ENCODE measurements around the gene RNF225.

RNF225 gene

DNA sequence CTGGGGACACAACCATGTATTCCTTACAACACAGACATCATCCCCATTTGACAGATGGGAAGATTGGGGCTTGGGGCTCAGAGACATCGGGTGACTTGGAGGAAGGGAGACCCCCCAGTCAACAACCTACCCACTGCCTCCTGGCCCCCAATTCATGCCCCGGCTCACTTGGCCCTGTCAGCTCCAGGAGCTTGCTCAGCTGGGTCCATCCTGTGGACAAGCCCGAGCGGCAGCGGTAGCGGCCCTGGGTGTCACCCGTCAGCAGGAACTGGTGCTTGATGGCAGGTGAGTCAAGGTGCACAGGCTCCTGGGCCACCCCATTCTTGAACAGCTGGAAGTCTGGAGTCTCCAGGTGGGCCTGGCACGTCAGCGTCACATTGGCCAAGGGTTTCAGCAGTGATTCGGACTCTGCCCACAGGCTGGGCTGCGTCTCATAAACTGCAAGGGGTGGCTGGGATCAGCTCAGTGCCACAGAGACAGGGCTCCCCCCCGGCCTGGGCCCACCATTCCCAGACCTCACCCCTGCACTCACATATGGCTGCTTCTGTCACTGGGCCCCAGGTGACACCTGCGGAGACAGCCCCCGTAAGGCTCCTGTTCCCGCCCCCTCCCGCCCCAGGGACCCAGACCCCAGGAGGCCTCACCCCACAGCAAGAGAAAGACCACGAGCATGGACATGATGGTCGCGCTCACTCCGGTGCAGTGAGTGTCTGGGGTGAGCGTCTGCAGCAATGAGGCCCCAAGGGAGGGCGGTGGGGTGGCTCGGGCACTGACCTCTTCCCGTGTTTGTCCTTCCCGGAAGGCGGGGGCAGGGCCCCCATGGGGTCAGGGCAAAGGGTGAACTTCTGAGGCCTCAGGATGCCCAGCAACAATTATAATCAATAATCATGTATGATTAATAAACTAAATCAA lies 42.4 kb upstream of the RNF225 start, which contains the start of gene A1BG:
TSS of gene A1BG (minus strand) at position 733 of the 912 bp plus-strand sequence. CDS start at position 678, 55 bp downstream.
- no peak for TF ChIP-seq TAF1 (IDR thresholded peaks at IDR 0.05; ENCODE audit: low read depth, low read length)
- TF ChIP-seq POLR2A (IDR thresholded peaks at IDR 0.05; ENCODE audit: low read depth, low read length): no peak
- TF ChIP-seq SPI1 (IDR thresholded peaks at IDR 0.05; ENCODE audit: low read depth, low read length): no peak
- TF ChIP-seq PAX5 (IDR thresholded peaks at IDR 0.05; ENCODE audit: insufficient read depth, low read length, severe bottlenecking): no peak
- TF ChIP-seq POU2F2 (IDR thresholded peaks at IDR 0.05; ENCODE audit: low read depth, low read length): no peak
- no peak for TF ChIP-seq POLR2AphosphoS5 (IDR thresholded peaks at IDR 0.05; ENCODE audit: low read depth, low read length)
- no peak for FAIRE-seq

DNA sequence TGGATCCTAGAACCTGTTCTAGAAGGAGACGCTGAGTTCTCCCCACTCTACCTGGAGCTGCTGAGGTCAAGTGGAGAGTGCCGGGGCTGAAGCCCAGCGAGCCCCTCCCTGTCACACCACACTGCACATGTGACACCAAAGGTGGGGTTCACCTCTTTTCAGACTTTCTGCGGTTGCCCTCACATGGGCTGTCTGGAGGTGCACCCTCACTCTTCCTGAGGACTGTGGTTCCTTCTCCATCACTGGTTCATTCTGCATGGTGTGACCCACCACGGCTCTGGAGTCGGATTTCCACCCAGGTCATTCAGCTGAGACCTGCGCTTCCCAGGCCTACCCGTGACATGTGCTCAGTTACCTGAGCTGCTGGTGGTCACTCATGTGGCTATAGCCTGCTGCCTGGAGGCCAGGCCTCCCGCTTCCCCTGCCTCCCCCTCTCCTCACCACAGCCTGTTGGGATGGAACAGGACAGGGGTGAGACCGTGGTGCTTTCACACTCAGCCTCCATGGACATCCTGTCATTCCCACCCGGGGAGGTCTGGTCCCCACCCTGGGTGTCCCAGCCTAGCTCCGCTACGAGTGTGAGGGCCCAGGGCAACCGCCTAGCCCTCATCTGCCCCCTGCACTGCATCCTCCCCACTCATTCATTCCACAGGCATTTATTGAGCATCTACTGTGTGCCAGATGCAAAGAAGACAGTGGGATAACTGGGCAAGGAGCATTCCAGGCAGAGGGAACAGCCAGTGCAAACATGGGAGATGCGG lies 41.6 kb upstream of the RNF225 start:
- FAIRE-seq: no peak
- TF ChIP-seq TAF1 (IDR thresholded peaks at IDR 0.05; ENCODE audit: low read depth, low read length) (no peak), POLR2A (IDR thresholded peaks at IDR 0.05; ENCODE audit: low read depth, low read length) (no peak), POU2F2 (IDR thresholded peaks at IDR 0.05; ENCODE audit: low read depth, low read length) (no peak), POLR2AphosphoS5 (IDR thresholded peaks at IDR 0.05; ENCODE audit: low read depth, low read length) (no peak), SPI1 (IDR thresholded peaks at IDR 0.05; ENCODE audit: low read depth, low read length) (no peak), PAX5 (IDR thresholded peaks at IDR 0.05; ENCODE audit: insufficient read depth, low read length, severe bottlenecking) (no peak)
- DNase-seq (ENCODE audit: insufficient read length, low spot score): no peak

More for the DNA sequence above, 42.4 kb upstream of the RNF225 start, which contains the start of gene A1BG:
- no peak for DNase-seq (ENCODE audit: insufficient read length, low spot score)

DNA sequence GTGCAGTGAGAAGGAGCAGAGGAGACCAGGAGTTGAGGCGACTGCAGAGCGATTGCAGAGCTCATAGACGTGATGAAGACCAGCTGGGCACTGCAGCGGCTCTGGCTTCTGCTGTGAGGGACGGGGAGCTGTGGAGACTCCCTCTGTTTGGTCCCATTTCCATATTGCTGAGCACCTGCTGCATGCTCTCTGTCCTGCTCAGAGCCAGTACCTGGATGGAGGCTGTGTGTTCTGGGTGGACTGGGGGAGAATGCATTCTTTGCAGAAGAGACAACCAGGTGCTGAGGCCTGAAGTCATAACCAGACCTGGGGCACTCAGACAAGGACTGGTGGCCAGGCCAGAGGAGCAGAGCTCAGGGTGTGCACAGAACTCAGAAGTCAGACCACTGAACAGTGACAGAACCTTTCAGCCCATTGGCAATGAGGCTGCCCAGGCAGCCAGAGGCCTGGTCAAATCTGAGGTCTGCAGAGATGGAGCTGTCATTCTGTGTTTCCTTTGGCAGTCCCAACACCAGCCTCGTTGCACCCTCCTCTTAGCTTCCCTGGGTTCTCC lies 40.9 kb upstream of the RNF225 start:
- TF ChIP-seq POLR2AphosphoS5 (IDR thresholded peaks at IDR 0.05; ENCODE audit: low read depth, low read length) (no peak), POLR2A (IDR thresholded peaks at IDR 0.05; ENCODE audit: low read depth, low read length) (no peak), PAX5 (IDR thresholded peaks at IDR 0.05; ENCODE audit: insufficient read depth, low read length, severe bottlenecking) (no peak), SPI1 (IDR thresholded peaks at IDR 0.05; ENCODE audit: low read depth, low read length) (no peak), TAF1 (IDR thresholded peaks at IDR 0.05; ENCODE audit: low read depth, low read length) (no peak), POU2F2 (IDR thresholded peaks at IDR 0.05; ENCODE audit: low read depth, low read length) (no peak)
- FAIRE-seq (no peak), DNase-seq (ENCODE audit: insufficient read length, low spot score) (no peak)

DNA sequence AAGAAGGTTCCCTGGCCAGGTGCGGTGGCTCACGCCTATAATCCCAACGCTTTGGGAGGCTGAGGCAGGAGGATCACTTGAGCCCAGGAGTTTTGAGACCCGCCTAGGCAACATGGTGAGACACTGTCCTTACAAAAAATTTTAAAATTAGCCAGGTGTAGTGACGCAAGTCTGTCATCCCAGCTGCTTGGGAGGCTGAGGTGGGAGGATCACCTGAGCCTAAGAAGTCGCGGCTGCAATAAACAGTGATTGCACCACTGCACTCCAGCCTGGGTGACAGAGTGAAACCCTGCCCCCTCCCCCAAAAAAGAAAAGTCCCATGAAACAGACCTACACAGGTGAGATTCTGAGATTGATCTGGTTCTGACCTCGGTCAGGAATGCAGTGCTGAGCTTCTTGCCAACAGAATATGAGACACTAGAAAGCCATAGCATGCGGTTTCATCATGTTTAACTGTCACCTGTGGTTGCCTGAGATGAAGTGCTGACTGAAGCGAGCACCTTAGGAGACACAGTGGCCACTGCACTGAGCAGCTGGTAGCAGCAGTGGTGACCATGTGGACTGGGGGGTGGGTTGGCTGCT lies 40.1 kb upstream of the RNF225 start:
- no peak for DNase-seq (ENCODE audit: insufficient read length, low spot score)
- no peak for TF ChIP-seq POU2F2 (IDR thresholded peaks at IDR 0.05; ENCODE audit: low read depth, low read length)
- TF ChIP-seq TAF1 (IDR thresholded peaks at IDR 0.05; ENCODE audit: low read depth, low read length): no peak
- no peak for TF ChIP-seq SPI1 (IDR thresholded peaks at IDR 0.05; ENCODE audit: low read depth, low read length)
- no peak for TF ChIP-seq POLR2AphosphoS5 (IDR thresholded peaks at IDR 0.05; ENCODE audit: low read depth, low read length)
- no peak for TF ChIP-seq POLR2A (IDR thresholded peaks at IDR 0.05; ENCODE audit: low read depth, low read length)
- no peak for TF ChIP-seq PAX5 (IDR thresholded peaks at IDR 0.05; ENCODE audit: insufficient read depth, low read length, severe bottlenecking)
- FAIRE-seq: no peak

DNA sequence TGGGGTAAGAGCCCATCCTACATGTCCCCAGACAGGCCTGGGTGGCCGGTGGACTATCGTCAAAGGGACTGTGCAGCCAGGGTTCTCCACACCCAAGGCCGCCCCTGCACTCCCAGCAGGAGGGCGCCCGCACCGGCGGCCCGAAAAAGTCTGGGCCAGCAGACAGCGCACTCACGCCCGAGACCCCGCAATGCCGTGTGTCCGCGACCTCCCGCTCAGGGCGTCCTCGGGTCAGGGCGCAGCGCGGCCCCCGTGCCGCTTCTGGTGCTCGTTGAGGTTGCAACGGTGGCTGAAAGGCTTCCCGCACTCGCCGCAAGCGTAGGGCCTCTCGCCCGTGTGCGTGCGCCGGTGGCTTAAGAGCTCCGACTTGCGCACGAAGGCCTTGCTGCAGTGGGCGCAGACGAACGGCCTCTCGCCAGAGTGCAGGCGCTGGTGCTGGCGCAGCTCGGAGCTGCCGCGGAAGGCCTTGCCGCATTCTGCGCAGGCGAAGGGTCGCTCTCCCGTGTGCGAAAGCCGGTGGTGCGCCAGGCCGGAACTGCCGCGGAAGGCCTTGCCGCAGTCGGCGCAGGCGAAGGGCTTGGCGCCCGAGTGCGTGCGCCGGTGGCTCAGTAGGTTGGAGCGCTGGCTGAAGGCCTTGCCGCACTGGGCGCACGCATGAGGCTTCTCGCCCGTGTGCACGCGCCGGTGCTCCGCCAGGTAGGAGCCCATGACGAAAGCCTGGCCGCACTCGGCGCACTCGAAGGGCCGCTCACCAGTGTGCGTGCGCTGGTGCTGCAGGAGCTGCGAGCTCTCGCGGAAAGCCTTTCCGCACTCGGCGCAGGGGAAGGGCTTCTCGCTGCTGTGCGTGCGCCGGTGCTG lies 39.3 kb upstream of the RNF225 start:
- TF ChIP-seq POU2F2 (IDR thresholded peaks at IDR 0.05; ENCODE audit: low read depth, low read length): no peak
- TF ChIP-seq TAF1 (IDR thresholded peaks at IDR 0.05; ENCODE audit: low read depth, low read length): no peak
- no peak for TF ChIP-seq SPI1 (IDR thresholded peaks at IDR 0.05; ENCODE audit: low read depth, low read length)
- no peak for TF ChIP-seq PAX5 (IDR thresholded peaks at IDR 0.05; ENCODE audit: insufficient read depth, low read length, severe bottlenecking)
- no peak for TF ChIP-seq POLR2A (IDR thresholded peaks at IDR 0.05; ENCODE audit: low read depth, low read length)
- no peak for TF ChIP-seq POLR2AphosphoS5 (IDR thresholded peaks at IDR 0.05; ENCODE audit: low read depth, low read length)
- DNase-seq (ENCODE audit: insufficient read length, low spot score) (no peak), FAIRE-seq (no peak)

DNA sequence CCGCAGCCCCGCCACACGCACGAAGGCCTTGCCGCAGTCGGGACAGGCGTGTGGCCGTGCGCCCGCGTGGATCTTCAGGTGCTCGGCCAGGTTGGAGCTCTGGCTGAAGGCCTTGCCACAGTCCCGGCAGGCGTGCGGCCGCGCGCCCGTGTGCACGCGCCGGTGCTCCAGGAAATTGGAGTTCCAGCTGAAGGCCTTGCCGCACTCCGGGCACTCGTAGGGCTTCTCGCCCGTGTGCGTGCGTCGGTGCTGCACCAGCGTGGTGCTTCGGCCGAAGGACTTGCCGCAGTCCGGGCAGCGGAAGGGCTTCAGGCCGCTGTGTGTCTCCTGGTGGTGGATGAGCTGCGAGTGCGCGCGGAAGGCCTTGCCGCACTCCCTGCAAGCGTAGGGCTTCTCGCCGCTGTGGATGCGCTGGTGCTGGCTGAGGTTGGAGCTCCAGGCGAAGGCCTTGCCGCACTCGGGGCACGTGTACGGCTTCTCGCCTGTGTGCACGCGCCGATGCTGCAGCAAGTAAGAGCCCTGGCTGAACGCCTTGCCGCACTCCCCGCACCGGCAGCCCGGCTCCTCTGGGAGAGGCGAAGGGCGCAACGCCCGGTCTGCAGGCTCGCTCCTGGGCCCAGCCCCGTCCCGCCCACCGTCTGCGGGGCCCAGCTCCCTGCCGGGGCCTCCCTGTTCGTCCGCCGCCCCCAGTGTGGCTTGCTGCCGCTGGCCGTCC lies 38.5 kb upstream of the RNF225 start:
- DNase-seq (ENCODE audit: insufficient read length, low spot score) (no peak), FAIRE-seq (no peak)
- no peak for TF ChIP-seq POU2F2 (IDR thresholded peaks at IDR 0.05; ENCODE audit: low read depth, low read length)
- TF ChIP-seq POLR2AphosphoS5 (IDR thresholded peaks at IDR 0.05; ENCODE audit: low read depth, low read length): no peak
- no peak for TF ChIP-seq SPI1 (IDR thresholded peaks at IDR 0.05; ENCODE audit: low read depth, low read length)
- TF ChIP-seq POLR2A (IDR thresholded peaks at IDR 0.05; ENCODE audit: low read depth, low read length): no peak
- TF ChIP-seq PAX5 (IDR thresholded peaks at IDR 0.05; ENCODE audit: insufficient read depth, low read length, severe bottlenecking): no peak
- TF ChIP-seq TAF1 (IDR thresholded peaks at IDR 0.05; ENCODE audit: low read depth, low read length): no peak

DNA sequence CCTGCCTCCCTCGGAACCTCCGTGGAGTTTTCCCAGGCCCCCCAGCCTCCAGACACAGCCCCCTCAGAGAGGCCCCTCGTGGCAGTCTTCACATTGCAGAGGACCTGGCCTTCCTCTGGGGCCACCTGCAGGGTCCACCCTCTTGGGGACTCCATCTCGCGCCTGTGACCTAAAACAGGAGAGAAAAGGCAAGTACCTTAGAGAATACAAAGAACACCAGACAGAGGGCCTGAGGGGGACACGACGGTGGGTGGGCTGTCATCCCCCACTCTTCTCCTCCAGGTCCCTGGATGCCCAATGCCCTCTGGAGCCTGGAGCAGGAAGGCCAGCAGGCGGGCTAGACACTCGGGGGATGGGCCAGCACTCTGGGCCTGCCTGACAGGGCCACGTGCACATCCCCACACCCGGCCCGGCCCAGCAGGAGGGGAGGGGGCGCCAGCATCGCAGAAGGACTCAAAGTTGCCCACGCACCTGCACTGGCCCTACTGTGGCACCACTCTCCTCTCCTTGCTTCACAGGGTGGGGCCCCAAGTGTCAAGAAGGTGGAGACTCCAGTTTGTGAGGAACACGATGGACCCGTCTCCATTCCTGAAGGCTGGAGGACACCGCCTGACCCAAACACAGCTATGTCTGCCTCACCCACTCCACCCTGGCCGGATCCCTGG lies 37.8 kb upstream of the RNF225 start:
- no peak for TF ChIP-seq SPI1 (IDR thresholded peaks at IDR 0.05; ENCODE audit: low read depth, low read length)
- no peak for TF ChIP-seq PAX5 (IDR thresholded peaks at IDR 0.05; ENCODE audit: insufficient read depth, low read length, severe bottlenecking)
- TF ChIP-seq TAF1 (IDR thresholded peaks at IDR 0.05; ENCODE audit: low read depth, low read length): no peak
- TF ChIP-seq POLR2AphosphoS5 (IDR thresholded peaks at IDR 0.05; ENCODE audit: low read depth, low read length): no peak
- no peak for TF ChIP-seq POLR2A (IDR thresholded peaks at IDR 0.05; ENCODE audit: low read depth, low read length)
- TF ChIP-seq POU2F2 (IDR thresholded peaks at IDR 0.05; ENCODE audit: low read depth, low read length): no peak
- FAIRE-seq (no peak), DNase-seq (ENCODE audit: insufficient read length, low spot score) (no peak)
